Peyer's patch (tissue), 4 donors: ENCODE results near the gene MYEOV. TPM values are rescaled to one million over a fixed set of nuclear protein-coding genes. Genes with fewer than 3 reads are reported as not detected.

Source experiments
- DNase-seq, 3 donors: peaks; one replicate each; pipeline ENCODE4 v3.0.0-alpha.2; 2017 to 2019
- H3K27ac ChIP-seq, 4 donors: fragments of 200-600 bp; sonication (generic); one replicate each; pipeline ENCODE4 v1.5.1; 2016 to 2019
- H3K27me3 ChIP-seq, 2 donors: fragments of 200-600 bp; sonication (generic); one replicate each; pipeline ENCODE4 v1.5.1; 2019
- H3K36me3 ChIP-seq, 3 donors: fragments of 200-600 bp; sonication (generic); one replicate each; pipeline ENCODE4 v1.5.1; 2016 to 2019
- H3K4me1 ChIP-seq, 4 donors: fragments of 200-600 bp; sonication (generic); one replicate each; pipeline ENCODE4 v1.5.1; 2016 to 2019
- H3K4me3 ChIP-seq, 4 donors: fragments of 200-600 bp; sonication (generic); 1 replicate in 3 of 4; 2 replicates in 1 of 4; pipeline ENCODE4 v1.5.1; 2016 to 2019; ENCODE audit warnings: mild to moderate bottlenecking in 1 of 4
- H3K9me3 ChIP-seq, 4 donors: fragments of 200-600 bp; sonication (generic); one replicate each; pipeline ENCODE4 v1.5.1; 2016 to 2019; ENCODE audit warnings: mild to moderate bottlenecking in 1 of 4
- CTCF ChIP-seq, 6 experiments: fragments of 450-650 bp in 4 of 6; fragments of 200-600 bp in 2 of 6; sonication (generic) in 1 of 6; IDR thresholded peaks; one replicate each; pipeline ENCODE4 v1.5.1; 2017 to 2019; ENCODE audit warnings: antibody characterized with exemption in 6 of 6, mild to moderate bottlenecking in 3 of 6, moderate library complexity in 1 of 6
- POLR2A ChIP-seq, 2 donors: fragments of 450-650 bp; IDR thresholded peaks; one replicate each; pipeline ENCODE4 v1.5.1; 2017; ENCODE audit warnings: antibody characterized with exemption in 2 of 2, mild to moderate bottlenecking in 2 of 2, moderate library complexity in 2 of 2
- total RNA-seq, 4 donors: library from RNA; depleted of rRNA; stranded (reverse); fragments of >200 nt; gene quantifications; one replicate each; pipeline ENCODE4 v1.1.0, GENCODE V29; 2016

Gene MYEOV
- total RNA-seq, 4 donors from 2014 or later: 0.53 TPM; not detected in 3

GRCh38 chr11:69320756-69321741, 27.1 kb downstream of the MYEOV start:
- Histone ChIP-seq H3K27me3 (no peaks in the 10 kb centered on the region), H3K36me3 (no peaks in the 10 kb centered on the region), H3K9me3 (no peaks in the 10 kb centered on the region), H3K27ac (no peak overlapping the region), H3K4me1 (no peaks in the 10 kb centered on the region), H3K4me3 (no peak overlapping the region)
- no peak for TF ChIP-seq CTCF (IDR thresholded peaks at IDR 0.05)
- DNase-seq: peak in 1 of 3 donors; percentile 28

DNA sequence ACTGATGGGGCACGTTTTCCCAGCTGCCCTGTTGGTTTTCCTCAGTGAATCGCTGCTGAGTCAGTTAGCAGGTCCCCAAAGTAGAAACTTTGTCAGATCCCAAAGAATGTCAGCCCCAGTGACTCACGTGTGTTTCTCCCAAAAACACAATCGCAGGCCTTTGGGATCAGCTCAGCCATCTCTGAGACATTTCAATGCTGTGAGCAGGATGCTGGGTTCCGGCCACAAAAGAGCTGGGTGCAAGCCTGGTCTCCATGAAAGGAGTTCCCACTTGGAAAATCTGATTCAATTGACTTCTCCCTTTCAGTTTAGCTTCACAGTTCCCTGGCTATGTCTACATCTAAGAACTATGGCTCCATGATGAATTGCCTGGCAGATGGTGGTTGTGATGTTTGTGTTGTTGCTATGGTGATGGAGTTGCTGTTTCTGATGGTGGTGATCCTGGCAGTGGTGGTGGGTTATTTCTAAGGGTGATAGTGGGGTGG, 28.0 kb downstream of the MYEOV start:
- Histone ChIP-seq H3K27ac (no peak overlapping the region), H3K9me3 (no peaks in the 10 kb centered on the region), H3K4me1 (no peaks in the 10 kb centered on the region), H3K27me3 (no peaks in the 10 kb centered on the region), H3K36me3 (no peaks in the 10 kb centered on the region), H3K4me3 (no peak overlapping the region)
- DNase-seq: peak in 1 of 3 donors; percentile 2
- TF ChIP-seq CTCF (IDR thresholded peaks at IDR 0.05) (no peak), POLR2A (IDR thresholded peaks at IDR 0.05) (no peak)

GRCh38 chr11:69325446-69325845, 31.5 kb downstream of the MYEOV start:
- no peak for DNase-seq
- no peaks in the 10 kb centered on the region for H3K4me1 ChIP-seq
- no peaks in the 10 kb centered on the region for H3K36me3 ChIP-seq
- H3K27ac ChIP-seq: no peak overlapping the region
- no peaks in the 10 kb centered on the region for H3K9me3 ChIP-seq
- TF ChIP-seq CTCF (IDR thresholded peaks at IDR 0.05) (no peak), POLR2A (IDR thresholded peaks at IDR 0.05) (no peak)
- no peak overlapping the region for H3K4me3 ChIP-seq
- H3K27me3 ChIP-seq: no peaks in the 10 kb centered on the region

DNA sequence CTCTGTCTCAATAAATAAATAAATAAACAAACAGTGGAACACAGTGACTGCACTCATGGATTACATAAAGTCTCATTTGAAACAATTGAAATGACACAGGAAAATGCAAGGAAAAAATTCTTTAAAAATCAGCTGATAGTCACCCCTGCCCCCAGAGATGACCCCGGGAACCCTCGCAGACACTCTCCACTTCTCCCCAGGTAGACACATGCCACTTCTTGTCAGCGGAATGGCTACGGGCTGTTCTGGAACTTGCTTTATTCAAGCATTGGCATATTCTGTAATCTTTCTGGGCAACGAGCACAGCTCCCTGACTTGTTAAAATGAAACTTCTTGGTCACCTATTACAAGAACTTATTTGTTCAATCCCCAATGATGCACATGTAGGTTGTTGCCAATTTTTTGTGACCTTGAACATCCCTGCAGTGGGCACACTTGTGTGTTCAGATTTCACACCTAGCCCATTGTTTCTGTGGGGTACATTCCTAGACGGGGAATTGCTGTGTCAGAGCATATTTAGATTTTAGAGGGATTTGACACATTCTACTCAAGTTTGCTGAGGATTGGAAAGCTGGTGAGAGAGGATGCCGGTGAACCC, 32.8 kb downstream of the MYEOV start:
- H3K4me1 ChIP-seq: no peaks in the 10 kb centered on the region
- no peaks in the 10 kb centered on the region for H3K36me3 ChIP-seq
- no peak for DNase-seq
- H3K9me3 ChIP-seq: no peaks in the 10 kb centered on the region
- H3K27me3 ChIP-seq: no peaks in the 10 kb centered on the region
- H3K27ac ChIP-seq: no peak overlapping the region
- TF ChIP-seq POLR2A (IDR thresholded peaks at IDR 0.05): no peak
- no peak for TF ChIP-seq CTCF (IDR thresholded peaks at IDR 0.05)
- H3K4me3 ChIP-seq: no peak overlapping the region

DNA sequence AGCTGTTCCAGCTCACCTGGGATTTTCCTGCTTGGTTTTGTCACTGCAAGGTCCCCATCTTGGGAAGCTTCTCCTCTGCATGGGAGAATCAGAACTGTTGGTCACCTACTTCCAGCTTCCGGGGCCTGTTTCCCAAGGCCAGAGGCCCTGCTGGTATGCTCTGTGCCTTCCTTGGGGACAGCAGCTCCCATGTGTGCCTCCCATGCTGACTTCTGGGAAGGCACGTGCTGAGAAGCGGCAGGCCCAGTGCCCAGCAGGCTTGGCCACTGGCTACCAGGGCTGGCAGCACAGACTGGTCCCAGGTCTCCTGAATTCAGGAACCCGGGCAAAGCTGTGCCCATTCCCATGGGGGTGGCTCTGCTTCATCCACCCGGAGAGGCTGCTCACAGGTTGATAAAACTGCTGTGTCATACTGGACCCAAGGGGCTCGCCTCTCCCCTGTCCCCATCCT, 33.8 kb downstream of the MYEOV start:
- TF ChIP-seq CTCF (IDR thresholded peaks at IDR 0.05): no peak
- no peak for TF ChIP-seq POLR2A (IDR thresholded peaks at IDR 0.05)
- Histone ChIP-seq H3K4me1 (no peaks in the 10 kb centered on the region), H3K36me3 (no peaks in the 10 kb centered on the region), H3K4me3 (no peak overlapping the region), H3K9me3 (no peaks in the 10 kb centered on the region), H3K27me3 (no peaks in the 10 kb centered on the region), H3K27ac (no peak overlapping the region)
- peak in 1 of 3 donors; percentile 12 for DNase-seq
